ENCODE results near the gene PROX2.

The PROX2 gene

GRCh38 chr14:74860899-74861733 is 14.8 kb downstream of the PROX2 start:
- in situ Hi-C loops (cut with HindIII; ENCODE audit: low pct_ligation_motif_present, low sequenced_read_pairs): no loop called here
- Histone ChIP-seq H3K27me3 (replicated peaks) (no peaks in the 10 kb centered on the region), H3K27ac (no peak overlapping the region), H3K36me3 (replicated peaks) (no peaks in the 10 kb centered on the region), H3K4me3 (ENCODE audit: low read depth, low read length) (no peak overlapping the region)
- peak; percentile 86 for DNase-seq
- TF ChIP-seq, protein P1, sequence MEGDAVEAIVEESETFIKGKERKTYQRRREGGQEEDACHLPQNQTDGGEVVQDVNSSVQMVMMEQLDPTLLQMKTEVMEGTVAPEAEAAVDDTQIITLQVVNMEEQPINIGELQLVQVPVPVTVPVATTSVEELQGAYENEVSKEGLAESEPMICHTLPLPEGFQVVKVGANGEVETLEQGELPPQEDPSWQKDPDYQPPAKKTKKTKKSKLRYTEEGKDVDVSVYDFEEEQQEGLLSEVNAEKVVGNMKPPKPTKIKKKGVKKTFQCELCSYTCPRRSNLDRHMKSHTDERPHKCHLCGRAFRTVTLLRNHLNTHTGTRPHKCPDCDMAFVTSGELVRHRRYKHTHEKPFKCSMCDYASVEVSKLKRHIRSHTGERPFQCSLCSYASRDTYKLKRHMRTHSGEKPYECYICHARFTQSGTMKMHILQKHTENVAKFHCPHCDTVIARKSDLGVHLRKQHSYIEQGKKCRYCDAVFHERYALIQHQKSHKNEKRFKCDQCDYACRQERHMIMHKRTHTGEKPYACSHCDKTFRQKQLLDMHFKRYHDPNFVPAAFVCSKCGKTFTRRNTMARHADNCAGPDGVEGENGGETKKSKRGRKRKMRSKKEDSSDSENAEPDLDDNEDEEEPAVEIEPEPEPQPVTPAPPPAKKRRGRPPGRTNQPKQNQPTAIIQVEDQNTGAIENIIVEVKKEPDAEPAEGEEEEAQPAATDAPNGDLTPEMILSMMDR (IDR thresholded peaks at IDR 0.05; ENCODE audit: low read depth, low read length, missing control alignments): peak; percentile 89

- TF ChIP-seq, protein P1 (IDR thresholded peaks at IDR 0.05; ENCODE audit: low read depth, low read length, missing control alignments): no peak
- Histone ChIP-seq H3K36me3 (replicated peaks) (no peaks in the 10 kb centered on the region), H3K4me3 (ENCODE audit: low read depth, low read length) (no peak overlapping the region), H3K27me3 (replicated peaks) (no peaks in the 10 kb centered on the region), H3K27ac (no peak overlapping the region)
- no peak for DNase-seq
- in situ Hi-C loops (cut with HindIII; ENCODE audit: low pct_ligation_motif_present, low sequenced_read_pairs): no loop called here
These were observed 16.0 kb downstream of the PROX2 start for GRCh38 chr14:74859757-74860552.

DNA sequence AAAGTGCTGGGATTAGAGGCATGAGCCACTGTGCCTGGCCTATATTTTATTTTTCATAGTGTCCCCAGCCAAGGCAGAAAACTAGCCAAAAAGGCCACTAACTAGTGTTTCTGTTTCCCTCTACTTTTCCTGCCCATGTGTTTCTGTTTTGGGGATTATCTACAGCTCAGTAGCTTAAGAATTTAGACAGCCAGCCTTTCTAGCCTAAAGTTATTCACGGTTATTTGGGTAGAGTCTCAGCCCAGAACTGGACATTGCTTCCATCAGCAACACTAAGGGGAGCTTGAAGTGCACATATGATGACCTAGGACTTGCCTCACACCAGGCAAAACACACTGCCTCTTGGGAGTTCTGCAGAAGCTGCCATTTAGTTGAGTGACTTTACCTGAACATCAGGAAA is 17.9 kb downstream of the PROX2 start:
- H3K4me3 ChIP-seq (ENCODE audit: low read depth, low read length): no peak overlapping the region
- DNase-seq: no peak
- no peaks in the 10 kb centered on the region for H3K27me3 ChIP-seq (replicated peaks)
- H3K27ac ChIP-seq: no peak overlapping the region
- TF ChIP-seq, protein P1 (IDR thresholded peaks at IDR 0.05; ENCODE audit: low read depth, low read length, missing control alignments): no peak
- in situ Hi-C loops (cut with HindIII; ENCODE audit: low pct_ligation_motif_present, low sequenced_read_pairs): no loop called here
- no peaks in the 10 kb centered on the region for H3K36me3 ChIP-seq (replicated peaks)

GRCh38 chr14:74856366-74856765 is 19.6 kb downstream of the PROX2 start:
- Histone ChIP-seq H3K27me3 (replicated peaks) (no peaks in the 10 kb centered on the region), H3K27ac (no peak overlapping the region), H3K36me3 (replicated peaks) (no peaks in the 10 kb centered on the region), H3K4me3 (ENCODE audit: low read depth, low read length) (no peak overlapping the region)
- TF ChIP-seq, protein P1 (IDR thresholded peaks at IDR 0.05; ENCODE audit: low read depth, low read length, missing control alignments): no peak
- in situ Hi-C loops (cut with HindIII; ENCODE audit: low pct_ligation_motif_present, low sequenced_read_pairs): no loop called here
- no peak for DNase-seq

DNA sequence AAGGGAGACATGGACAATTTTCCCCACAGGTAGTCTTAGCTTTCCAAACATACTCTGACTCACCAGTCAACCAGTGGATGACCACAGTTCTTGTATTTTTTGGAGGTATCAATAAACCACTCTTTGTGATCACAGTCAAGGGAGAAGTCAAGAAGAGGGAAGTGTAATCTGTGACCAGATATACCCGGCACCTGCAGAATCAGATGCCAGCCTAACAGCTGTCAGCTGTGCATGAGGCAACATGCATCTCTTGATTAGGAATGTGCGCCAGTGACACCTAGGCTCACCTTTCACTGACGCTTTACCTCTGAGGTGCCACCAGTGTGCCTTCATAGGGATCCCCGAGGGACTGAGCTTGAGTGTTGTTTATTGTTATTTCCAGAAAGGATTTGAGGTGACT is 20.0 kb downstream of the PROX2 start:
- no peak for DNase-seq
- in situ Hi-C loops (cut with HindIII; ENCODE audit: low pct_ligation_motif_present, low sequenced_read_pairs): no loop called here
- Histone ChIP-seq H3K36me3 (replicated peaks) (no peaks in the 10 kb centered on the region), H3K27ac (no peak overlapping the region), H3K27me3 (replicated peaks) (no peaks in the 10 kb centered on the region), H3K4me3 (ENCODE audit: low read depth, low read length) (no peak overlapping the region)
- TF ChIP-seq, protein P1 (IDR thresholded peaks at IDR 0.05; ENCODE audit: low read depth, low read length, missing control alignments): no peak
